Lower lobe of right lung (tissue), 2 donors: Measurements from ENCODE around the gene SLMAP. TPM values are rescaled to one million over a fixed set of nuclear protein-coding genes. Genes with fewer than 3 reads are reported as not detected.

ENCODE experiments used
- ATAC-seq, 2 donors: fragments of 200-7000 bp; cut with Tn5 transposase; one replicate each; pipeline ENCODE4 v1.9.1; 2020 to 2022; ENCODE audit warnings: mild to moderate bottlenecking in 2 of 2, moderate library complexity in 2 of 2
- DNase-seq: peaks from one replicate; pipeline ENCODE4 v3.0.0-alpha.2; 2020
- H3K27ac ChIP-seq: fragments of 200-600 bp; one replicate; pipeline ENCODE4 v1.8.0; 2022
- H3K27me3 ChIP-seq: fragments of 200-600 bp; one replicate; pipeline ENCODE4 v1.8.0; 2022; ENCODE audit warnings: low read depth
- H3K36me3 ChIP-seq: fragments of 200-600 bp; one replicate; pipeline ENCODE4 v1.8.0; 2022; ENCODE audit warnings: mild to moderate bottlenecking
- H3K4me1 ChIP-seq: fragments of 200-600 bp; one replicate; pipeline ENCODE4 v1.8.0; 2022
- H3K4me3 ChIP-seq: fragments of 200-600 bp; one replicate; pipeline ENCODE4 v1.8.0; 2022; ENCODE audit warnings: mild to moderate bottlenecking
- H3K9me3 ChIP-seq: fragments of 200-600 bp; one replicate; pipeline ENCODE4 v1.8.0; 2022
- intact Hi-C: fragments of 100-400 bp; cut with DNase I; formaldehyde crosslinking; loops from one replicate; pipeline ENCODE4 v1.11.0; 2022
- total RNA-seq: library from RNA; stranded (reverse); fragmentation: NEBNext Ultra II Directional; extraction: Animal tissue kit (Norgen Biotek cat#: 25700); gene quantifications from one replicate; pipeline ENCODE4 v1.2.1, GENCODE V29; 2021
- TF ChIP-seq, protein P1 (sequence below): fragments of 200-600 bp; IDR thresholded peaks from one replicate; pipeline ENCODE4 v1.8.0; 2022; ENCODE audit warnings: antibody characterized with exemption, mild to moderate bottlenecking
- donor health status: DM: no; HTN: yes; CAD: no; lungs with severe emphysema.

SLMAP gene
- total RNA-seq, 1 donor from 2014 or later = 66.3 TPM

DNA sequence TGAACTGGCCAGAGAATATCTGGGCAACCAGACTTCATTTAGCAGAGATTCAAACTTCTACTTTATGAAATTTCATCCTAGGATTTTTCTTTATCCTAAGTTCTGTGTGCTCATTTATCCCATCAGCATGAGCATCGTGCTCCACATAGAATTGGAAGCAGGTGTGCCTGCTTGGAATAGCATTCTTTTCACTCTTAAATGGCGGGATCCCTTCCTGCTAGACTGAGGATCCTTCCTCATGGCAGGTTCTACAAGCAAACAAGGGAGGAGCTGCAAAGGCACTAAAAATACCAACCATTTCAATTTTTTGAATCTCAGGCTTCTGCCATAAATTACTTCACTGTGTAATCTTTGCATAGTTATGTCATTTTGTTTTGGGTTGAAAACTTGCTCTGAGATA is 177.5 kb downstream of the SLMAP start:
- Histone ChIP-seq H3K9me3 (no peaks in the 10 kb centered on the region), H3K36me3 (peaks cover 4% of the 10 kb centered on the region), H3K27me3 (no peaks in the 10 kb centered on the region), H3K4me1 (no peaks in the 10 kb centered on the region), H3K4me3 (no peak overlapping the region), H3K27ac (no peak overlapping the region)
- DNase-seq = no peak
- intact Hi-C loops = no loop called here
- TF ChIP-seq, protein P1, sequence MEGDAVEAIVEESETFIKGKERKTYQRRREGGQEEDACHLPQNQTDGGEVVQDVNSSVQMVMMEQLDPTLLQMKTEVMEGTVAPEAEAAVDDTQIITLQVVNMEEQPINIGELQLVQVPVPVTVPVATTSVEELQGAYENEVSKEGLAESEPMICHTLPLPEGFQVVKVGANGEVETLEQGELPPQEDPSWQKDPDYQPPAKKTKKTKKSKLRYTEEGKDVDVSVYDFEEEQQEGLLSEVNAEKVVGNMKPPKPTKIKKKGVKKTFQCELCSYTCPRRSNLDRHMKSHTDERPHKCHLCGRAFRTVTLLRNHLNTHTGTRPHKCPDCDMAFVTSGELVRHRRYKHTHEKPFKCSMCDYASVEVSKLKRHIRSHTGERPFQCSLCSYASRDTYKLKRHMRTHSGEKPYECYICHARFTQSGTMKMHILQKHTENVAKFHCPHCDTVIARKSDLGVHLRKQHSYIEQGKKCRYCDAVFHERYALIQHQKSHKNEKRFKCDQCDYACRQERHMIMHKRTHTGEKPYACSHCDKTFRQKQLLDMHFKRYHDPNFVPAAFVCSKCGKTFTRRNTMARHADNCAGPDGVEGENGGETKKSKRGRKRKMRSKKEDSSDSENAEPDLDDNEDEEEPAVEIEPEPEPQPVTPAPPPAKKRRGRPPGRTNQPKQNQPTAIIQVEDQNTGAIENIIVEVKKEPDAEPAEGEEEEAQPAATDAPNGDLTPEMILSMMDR = no peak
- no peak for ATAC-seq

DNA sequence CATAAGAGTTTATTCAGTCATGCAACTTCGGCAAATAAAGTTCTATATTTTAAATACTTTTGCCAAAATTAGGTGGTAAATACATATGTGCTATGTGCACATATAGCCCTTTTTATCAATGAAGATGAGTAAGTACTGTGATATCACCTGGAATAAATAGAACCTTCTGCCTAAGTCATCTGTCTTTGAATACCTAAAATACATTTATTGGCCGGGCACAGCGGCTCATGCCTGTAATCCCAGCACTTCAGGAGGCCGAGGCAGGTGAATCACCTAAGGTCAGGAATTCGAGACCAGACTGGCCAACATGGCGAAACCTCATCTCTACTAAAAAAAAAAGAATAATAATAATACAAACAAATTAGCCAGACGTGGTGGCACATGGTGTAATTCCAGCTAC is 178.3 kb downstream of the SLMAP start:
- TF ChIP-seq, protein P1 = no peak
- intact Hi-C loops = no loop called here

DNA sequence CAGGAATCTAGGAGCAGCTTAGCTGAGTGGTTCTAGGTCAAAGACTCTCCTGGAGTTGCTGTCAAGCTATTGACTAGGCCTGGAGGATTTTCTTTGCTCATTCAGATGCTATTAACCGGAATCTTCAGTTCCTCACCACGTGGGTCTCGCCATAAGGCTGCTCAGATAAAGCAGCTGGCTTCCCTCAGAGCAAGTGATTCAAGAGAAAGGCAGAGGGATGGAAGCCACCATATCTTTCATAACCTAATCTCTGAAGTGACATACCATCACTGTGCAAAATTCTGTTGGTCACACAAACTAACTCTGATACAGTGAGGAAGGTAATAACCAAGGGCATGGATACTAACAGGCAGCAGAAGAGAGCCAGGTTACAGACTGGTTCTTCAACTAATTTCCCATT is 179.4 kb downstream of the SLMAP start:
- no peak overlapping the region for H3K4me3 ChIP-seq
- DNase-seq (no peak), ATAC-seq (no peak)
- H3K36me3 ChIP-seq = peaks cover 4% of the 10 kb centered on the region
- H3K9me3 ChIP-seq = no peaks in the 10 kb centered on the region
- intact Hi-C loops = no loop called here
- no peaks in the 10 kb centered on the region for H3K4me1 ChIP-seq
- H3K27me3 ChIP-seq = no peaks in the 10 kb centered on the region
- TF ChIP-seq, protein P1 = no peak
- no peak overlapping the region for H3K27ac ChIP-seq

More for the DNA sequence above, 178.3 kb downstream of the SLMAP start:
- Histone ChIP-seq H3K27ac (no peak overlapping the region), H3K27me3 (no peaks in the 10 kb centered on the region), H3K36me3 (peaks cover 4% of the 10 kb centered on the region), H3K4me3 (no peak overlapping the region), H3K4me1 (no peaks in the 10 kb centered on the region), H3K9me3 (no peaks in the 10 kb centered on the region)
- ATAC-seq = no peak
- no peak for DNase-seq

DNA sequence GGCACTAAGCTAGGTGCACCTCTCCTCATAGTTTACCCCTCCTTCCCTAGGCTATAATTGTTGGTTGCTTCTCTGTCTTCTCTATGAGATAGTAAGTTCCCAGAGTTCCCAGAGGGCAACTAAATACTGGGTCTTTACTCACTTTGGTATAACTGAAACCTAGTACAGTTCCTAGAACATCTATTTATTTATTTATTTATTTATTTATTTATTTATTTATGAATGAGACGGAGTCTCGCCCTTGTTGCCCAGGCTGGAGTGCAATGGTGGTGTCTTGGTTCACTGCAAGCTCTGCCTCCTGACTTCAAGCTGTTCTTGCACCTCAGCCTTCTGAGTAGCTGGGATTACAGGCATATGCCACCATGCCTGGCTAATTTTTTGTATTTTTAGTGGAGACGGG is 181.0 kb downstream of the SLMAP start:
- H3K9me3 ChIP-seq = no peaks in the 10 kb centered on the region
- no peak overlapping the region for H3K4me3 ChIP-seq
- H3K36me3 ChIP-seq = no peaks in the 10 kb centered on the region
- no peak for DNase-seq
- ATAC-seq = no peak
- no peaks in the 10 kb centered on the region for H3K4me1 ChIP-seq
- no peaks in the 10 kb centered on the region for H3K27me3 ChIP-seq
- TF ChIP-seq, protein P1 = no peak
- H3K27ac ChIP-seq = no peak overlapping the region
- intact Hi-C loops = no loop called here

DNA sequence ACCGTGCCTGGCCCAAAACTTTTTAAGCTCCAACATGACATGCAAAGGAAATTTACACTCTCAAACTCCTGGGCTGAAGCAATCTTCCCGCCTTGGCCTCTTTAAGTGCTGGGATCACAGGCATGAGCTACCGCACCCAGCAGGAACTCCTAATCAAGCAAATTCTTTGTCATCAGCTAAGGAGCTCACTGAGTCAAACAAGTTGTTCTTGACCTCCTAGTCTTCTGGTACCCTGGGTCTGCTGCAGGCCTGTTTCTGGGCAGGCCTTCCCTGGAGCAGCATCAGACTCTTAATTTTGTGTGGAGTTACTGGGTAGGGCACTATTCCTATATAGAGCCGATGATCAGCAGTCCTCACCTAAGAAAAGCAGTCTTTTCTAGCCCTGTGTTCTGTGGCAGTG is 183.7 kb downstream of the SLMAP start:
- Histone ChIP-seq H3K4me3 (no peak overlapping the region), H3K27me3 (no peaks in the 10 kb centered on the region), H3K27ac (no peak overlapping the region), H3K4me1 (no peaks in the 10 kb centered on the region), H3K36me3 (no peaks in the 10 kb centered on the region), H3K9me3 (no peaks in the 10 kb centered on the region)
- intact Hi-C loops = no loop called here
- DNase-seq (no peak), ATAC-seq (no peak)
- TF ChIP-seq, protein P1 = no peak

DNA sequence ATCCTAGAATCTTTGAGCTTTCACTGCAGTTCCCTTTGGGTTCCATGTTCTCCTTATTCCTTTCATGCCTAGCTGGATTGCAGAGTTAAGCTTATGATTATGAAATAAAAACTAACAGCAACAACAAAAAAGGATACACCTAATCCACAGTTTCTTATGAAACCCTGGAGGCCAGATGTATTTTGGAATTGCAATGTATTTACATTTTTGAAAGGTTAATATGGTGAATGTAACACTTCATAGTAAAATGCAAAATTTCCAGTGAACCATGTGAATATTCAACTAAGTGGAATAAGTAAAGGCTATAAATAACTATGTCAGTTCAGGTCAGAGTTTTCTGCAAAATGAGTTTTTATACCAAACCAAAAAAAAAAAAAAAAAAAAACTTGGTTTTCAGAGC is 186.3 kb downstream of the SLMAP start:
- ATAC-seq (no peak), DNase-seq (no peak)
- intact Hi-C loops = no loop called here
- TF ChIP-seq, protein P1 = no peak
- H3K4me1 ChIP-seq = no peaks in the 10 kb centered on the region
- H3K4me3 ChIP-seq = no peak overlapping the region
- no peak overlapping the region for H3K27ac ChIP-seq
- H3K9me3 ChIP-seq = no peaks in the 10 kb centered on the region
- H3K27me3 ChIP-seq = no peaks in the 10 kb centered on the region
- H3K36me3 ChIP-seq = no peaks in the 10 kb centered on the region
